Stimulated activated effector memory CD8-positive, alpha-beta T cell treated with anti-CD3 and anti-CD28 coated beads, Interleukin-12 subunit alpha, Interleukin-12 subunit beta, amount 100 ng/mL, for 72 hours (primary cell): Measurements from ENCODE around the gene MORN3.
"Not testable (repeated sequence)": the region's sequence is repeated elsewhere in the genome, so short reads cannot be mapped to it uniquely, and the experiment has no call there.

Source experiments
- ATAC-seq: fragments of 150-1000 bp; cut with Tn5 transposase; 2 replicates; pipeline ENCODE4 v1.10.0; 2021
- DNase-seq, 2 donors: peaks; one replicate each; pipeline ENCODE4 v3.0.0; 2021 to 2022; ENCODE audit warnings: low spot score in 2 of 2
- H3K27ac Mint-ChIP-seq: one replicate; pipeline ENCODE4 v1.8.0; 2022; ENCODE audit warnings: mild to moderate bottlenecking, mixed read lengths
- H3K36me3 Mint-ChIP-seq: one replicate; pipeline ENCODE4 v1.8.0; 2022; ENCODE audit warnings: mild to moderate bottlenecking, mixed read lengths
- H3K4me1 Mint-ChIP-seq: one replicate; pipeline ENCODE4 v1.8.0; 2022; ENCODE audit warnings: mixed read lengths
- H3K4me3 Mint-ChIP-seq: one replicate; pipeline ENCODE4 v1.8.0; 2022; ENCODE audit warnings: mild to moderate bottlenecking, mixed read lengths
- H3K9me3 Mint-ChIP-seq: one replicate; pipeline ENCODE4 v1.8.0; 2022; ENCODE audit warnings: mixed read lengths

The MORN3 gene

GRCh38 chr12:121669521-121669900, at the start of gene MORN3:
Gene MORN3, minus strand, starts transcription at chr12:121669654. Its CDS starts 171 bp downstream, at chr12:121669483.
- H3K4me3 Mint-ChIP-seq, result peak within 1 kb of the TSS; percentile 90
- no peaks in the 10 kb centered on the region for H3K9me3 Mint-ChIP-seq
- DNase-seq, result no peak
- H3K4me1 Mint-ChIP-seq, result peaks cover 64% of the 10 kb centered on the region
- peaks cover 41% of the 10 kb centered on the region for H3K36me3 Mint-ChIP-seq
- ATAC-seq, result no peak
- H3K27ac Mint-ChIP-seq, result peak within 1 kb of the TSS; percentile 34

- Mint-ChIP-seq H3K36me3 (peaks cover 16% of the 10 kb centered on the region), H3K27ac (peak overlapping the region; percentile 63), H3K4me1 (peaks cover 20% of the 10 kb centered on the region), H3K9me3 (no peaks in the 10 kb centered on the region), H3K4me3 (no peak overlapping the region)
- ATAC-seq (peak; percentile 34), DNase-seq (no peak)
Observed at GRCh38 chr12:121718653-121719239, 49.3 kb upstream of the MORN3 start.

- no peak for DNase-seq
- Mint-ChIP-seq H3K4me1 (peaks cover 31% of the 10 kb centered on the region), H3K4me3 (no peak overlapping the region), H3K27ac (no peak overlapping the region), H3K36me3 (peaks cover 8% of the 10 kb centered on the region), H3K9me3 (no peaks in the 10 kb centered on the region)
- no peak for ATAC-seq
Observed at GRCh38 chr12:121717041-121717699, 47.7 kb upstream of the MORN3 start.

GRCh38 chr12:121715862-121716435, 46.5 kb upstream of the MORN3 start:
- peaks cover 8% of the 10 kb centered on the region for H3K36me3 Mint-ChIP-seq
- no peak overlapping the region for H3K4me3 Mint-ChIP-seq
- H3K9me3 Mint-ChIP-seq, result no peaks in the 10 kb centered on the region
- H3K4me1 Mint-ChIP-seq, result peaks cover 38% of the 10 kb centered on the region
- ATAC-seq (no peak), DNase-seq (no peak)
- H3K27ac Mint-ChIP-seq, result no peak overlapping the region

- H3K36me3 Mint-ChIP-seq, DNase-seq, H3K9me3 Mint-ChIP-seq, H3K27ac Mint-ChIP-seq, ATAC-seq, H3K4me3 Mint-ChIP-seq: not testable (repeated sequence)
- H3K4me1 Mint-ChIP-seq, result peaks cover 38% of the 10 kb centered on the region
Observed at GRCh38 chr12:121715055-121715454, 45.6 kb upstream of the MORN3 start.

- Mint-ChIP-seq H3K9me3 (no peaks in the 10 kb centered on the region), H3K36me3 (peaks cover 8% of the 10 kb centered on the region), H3K4me3 (peak overlapping the region; percentile 92), H3K4me1 (peaks cover 36% of the 10 kb centered on the region), H3K27ac (no peak overlapping the region)
- DNase-seq, result peak in 1 of 2 donors; percentile 52
- ATAC-seq, result no peak
Observed at GRCh38 chr12:121713793-121714192, 44.3 kb upstream of the MORN3 start.

- Mint-ChIP-seq H3K9me3 (no peaks in the 10 kb centered on the region), H3K4me1 (peaks cover 31% of the 10 kb centered on the region), H3K36me3 (peaks cover 8% of the 10 kb centered on the region), H3K4me3 (peak overlapping the region; percentile 92), H3K27ac (peak overlapping the region; percentile 69)
- ATAC-seq (no peak), DNase-seq (no peak)
Observed at GRCh38 chr12:121713257-121713777, 43.9 kb upstream of the MORN3 start.

GRCh38 chr12:121712461-121713256, 43.2 kb upstream of the MORN3 start, which contains the start of gene TMEM120B:
Gene TMEM120B, plus strand, starts transcription at chr12:121712752. Its CDS starts 144 bp downstream, at chr12:121712896.
- peak within 1 kb of the TSS; percentile 92 for H3K4me3 Mint-ChIP-seq
- DNase-seq (peak; percentile 86 to 88), ATAC-seq (peak; percentile 90)
- H3K27ac Mint-ChIP-seq, result peak within 1 kb of the TSS; percentile 92
- peaks cover 8% of the 10 kb centered on the region for H3K36me3 Mint-ChIP-seq
- peaks cover 31% of the 10 kb centered on the region for H3K4me1 Mint-ChIP-seq
- H3K9me3 Mint-ChIP-seq, result no peaks in the 10 kb centered on the region

- H3K4me1 Mint-ChIP-seq, result peaks cover 31% of the 10 kb centered on the region
- peak overlapping the region; percentile 92 for H3K4me3 Mint-ChIP-seq
- H3K27ac Mint-ChIP-seq, result peak overlapping the region; percentile 92
- H3K9me3 Mint-ChIP-seq, result no peaks in the 10 kb centered on the region
- ATAC-seq (peak; percentile 57), DNase-seq (no peak)
- H3K36me3 Mint-ChIP-seq, result peaks cover 8% of the 10 kb centered on the region
Observed at GRCh38 chr12:121712190-121712460, 42.7 kb upstream of the MORN3 start.

GRCh38 chr12:121711361-121712189, 42.1 kb upstream of the MORN3 start:
- H3K27ac Mint-ChIP-seq, result peak overlapping the region; percentile 92
- DNase-seq (no peak), ATAC-seq (no peak)
- no peaks in the 10 kb centered on the region for H3K9me3 Mint-ChIP-seq
- peak overlapping the region; percentile 92 for H3K4me3 Mint-ChIP-seq
- H3K4me1 Mint-ChIP-seq, result peaks cover 31% of the 10 kb centered on the region
- peaks cover 8% of the 10 kb centered on the region for H3K36me3 Mint-ChIP-seq

- Mint-ChIP-seq H3K36me3 (no peaks in the 10 kb centered on the region), H3K4me3 (no peak overlapping the region), H3K4me1 (peaks cover 22% of the 10 kb centered on the region), H3K9me3 (no peaks in the 10 kb centered on the region), H3K27ac (no peak overlapping the region)
- DNase-seq (no peak), ATAC-seq (no peak)
Observed at GRCh38 chr12:121709478-121709961, 40.1 kb upstream of the MORN3 start.

GRCh38 chr12:121709064-121709424, 39.6 kb upstream of the MORN3 start:
- H3K9me3 Mint-ChIP-seq, H3K36me3 Mint-ChIP-seq, H3K4me3 Mint-ChIP-seq, ATAC-seq, H3K27ac Mint-ChIP-seq, DNase-seq: not testable (repeated sequence)
- H3K4me1 Mint-ChIP-seq, result peaks cover 21% of the 10 kb centered on the region

GRCh38 chr12:121708313-121709063, 39.0 kb upstream of the MORN3 start:
- no peaks in the 10 kb centered on the region for H3K36me3 Mint-ChIP-seq
- DNase-seq (no peak), ATAC-seq (no peak)
- no peak overlapping the region for H3K27ac Mint-ChIP-seq
- no peak overlapping the region for H3K4me3 Mint-ChIP-seq
- H3K4me1 Mint-ChIP-seq, result peaks cover 16% of the 10 kb centered on the region
- H3K9me3 Mint-ChIP-seq, result no peaks in the 10 kb centered on the region

- Mint-ChIP-seq H3K4me3 (no peak overlapping the region), H3K4me1 (no peaks in the 10 kb centered on the region), H3K36me3 (no peaks in the 10 kb centered on the region), H3K9me3 (no peaks in the 10 kb centered on the region), H3K27ac (no peak overlapping the region)
- DNase-seq (no peak), ATAC-seq (no peak)
Observed at GRCh38 chr12:121705514-121705913, 36.1 kb upstream of the MORN3 start.
